ENCODE data around the gene TRAPPC14.
"Not testable (repeated sequence)": the region's sequence is repeated elsewhere in the genome, so short reads cannot be mapped to it uniquely, and the experiment has no call there.

Gene TRAPPC14

DNA sequence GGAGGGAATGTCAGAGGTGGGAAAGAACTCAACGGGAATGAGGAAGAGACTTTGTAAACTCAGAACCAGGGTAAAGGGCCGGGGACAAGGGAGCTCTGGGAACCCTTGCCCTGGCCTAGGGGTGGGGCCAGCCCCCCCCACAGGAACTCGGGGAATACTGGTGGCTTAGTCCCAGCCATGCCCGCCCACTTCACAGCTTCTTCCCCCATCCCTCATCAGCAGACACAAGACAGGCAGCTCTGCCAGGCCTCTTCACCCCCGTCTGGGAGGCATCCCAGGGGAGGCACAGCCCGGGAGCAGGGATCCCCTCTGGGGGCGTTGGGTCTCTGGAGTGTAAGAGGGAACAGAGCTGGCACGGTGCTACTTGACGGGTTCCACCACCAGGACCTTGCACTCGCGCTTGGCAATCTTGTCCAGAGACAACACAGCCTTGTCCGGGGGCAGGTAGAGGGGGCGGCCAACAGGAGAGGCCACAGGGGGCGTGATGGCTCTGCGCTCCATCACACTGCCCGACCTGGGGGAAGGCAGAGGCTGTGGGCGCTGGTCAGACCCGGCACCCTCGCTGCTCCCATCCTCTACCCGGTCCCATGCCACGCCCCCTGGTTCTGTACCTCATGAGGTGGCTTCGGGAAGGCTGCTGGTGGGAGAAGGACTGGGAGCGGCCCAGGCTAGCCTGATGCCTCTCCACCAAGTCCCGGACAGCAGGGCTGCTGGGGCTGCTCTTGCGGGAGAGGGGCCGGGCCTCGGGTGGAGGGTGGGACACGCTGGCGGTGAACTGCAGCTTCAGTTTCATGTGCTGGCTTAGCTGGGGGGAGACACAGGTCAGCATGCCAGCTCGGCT, 3.7 kb downstream of the TRAPPC14 start:
- DNase-seq (ENCODE audit: low read depth in 3 of 3) = no peak

DNA sequence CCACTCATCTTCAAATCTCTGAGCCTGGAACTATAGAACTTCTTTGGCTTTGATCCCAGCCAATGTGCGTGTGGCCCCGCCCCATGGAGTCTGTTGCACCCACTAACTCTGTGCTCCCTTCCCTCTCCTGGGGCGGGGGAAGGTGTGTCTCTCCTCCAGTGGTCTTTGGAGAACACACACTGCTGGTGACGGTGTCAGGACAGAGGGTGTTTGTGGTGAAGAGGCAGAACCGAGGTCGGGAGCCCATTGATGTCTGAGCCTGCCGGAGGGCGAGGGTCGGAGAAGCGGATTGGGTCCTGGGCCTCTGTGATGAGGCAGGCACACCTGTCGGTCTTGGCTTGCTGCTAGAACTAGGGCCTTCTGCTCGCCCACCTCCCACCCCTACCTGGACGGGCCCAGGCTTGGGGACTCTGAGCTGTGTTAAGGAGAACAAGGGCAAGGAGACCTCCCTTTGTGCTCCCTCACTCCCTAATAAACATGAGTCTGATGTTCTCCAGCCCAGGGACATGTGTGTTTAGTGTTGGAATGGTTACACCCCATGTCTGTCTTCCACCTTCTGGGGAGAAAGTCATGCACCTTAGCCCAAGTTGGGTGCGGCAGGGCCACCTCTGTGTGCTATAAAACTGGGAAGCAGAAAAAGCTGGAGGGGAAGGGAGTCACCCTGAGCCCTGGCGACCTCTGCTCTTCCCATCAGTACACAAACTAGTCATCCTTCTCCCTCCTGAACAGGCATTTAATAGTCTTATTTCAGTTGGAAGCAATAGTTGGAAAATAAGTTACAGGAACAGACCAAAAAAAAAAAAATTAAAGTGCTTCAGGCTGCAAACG, 4.6 kb downstream of the TRAPPC14 start:
- no peak for DNase-seq (ENCODE audit: low read depth in 3 of 3)

DNA sequence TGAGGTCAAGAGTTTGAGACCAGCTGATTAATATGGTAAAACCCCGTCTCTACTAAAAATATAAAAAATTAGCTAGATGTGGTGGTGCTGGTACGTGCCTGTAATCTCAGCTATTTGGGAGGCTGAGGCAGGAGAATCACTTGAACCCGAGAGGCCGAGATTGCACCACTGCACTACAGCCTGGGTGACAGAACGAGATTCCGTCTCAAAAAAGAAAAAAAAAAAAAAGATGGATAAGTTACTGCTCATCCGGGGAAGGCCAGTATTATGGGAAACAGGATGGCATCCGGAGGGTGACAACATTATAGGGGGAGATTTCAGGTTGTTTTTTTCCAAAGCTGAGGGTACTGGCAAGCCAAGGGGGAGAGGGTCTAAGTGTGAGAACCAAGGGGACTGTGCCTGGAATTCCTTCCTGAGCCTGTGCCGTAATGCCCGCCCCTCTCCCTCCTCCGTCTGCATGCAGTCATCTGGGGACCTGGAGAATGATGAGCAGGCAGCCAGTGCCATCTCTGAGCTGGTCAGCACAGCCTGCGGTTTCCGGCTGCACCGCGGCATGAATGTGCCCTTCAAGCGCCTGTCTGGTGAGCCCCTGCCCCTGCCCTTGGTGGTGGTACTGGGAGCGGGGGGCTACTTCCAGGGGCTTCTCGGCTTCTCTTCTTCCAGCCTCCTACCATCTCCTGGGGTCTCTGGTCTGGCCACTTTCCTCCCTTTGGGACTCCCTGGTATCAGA, 5.4 kb downstream of the TRAPPC14 start:
- DNase-seq (ENCODE audit: low read depth in 3 of 3) = no peak

DNA sequence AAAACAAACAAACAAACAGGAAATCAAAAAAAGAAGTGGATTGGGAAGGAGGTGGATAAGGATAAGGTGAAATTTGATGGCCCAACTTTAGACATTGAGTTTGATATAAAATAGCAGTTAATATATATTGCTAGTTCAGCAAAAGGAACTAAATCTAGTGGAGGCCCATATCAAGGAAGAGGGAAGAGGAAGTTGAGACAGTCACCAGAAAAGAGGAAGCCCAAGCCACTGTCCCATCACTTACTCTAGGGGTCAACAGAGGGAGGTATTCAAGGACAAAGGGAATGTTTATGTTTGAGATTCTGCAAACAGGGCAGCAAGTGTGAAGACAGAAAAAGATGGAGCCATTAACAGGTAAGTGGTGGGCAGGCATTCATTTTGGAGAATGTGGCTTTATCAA, 6.1 kb downstream of the TRAPPC14 start:
- no peak for DNase-seq (ENCODE audit: low read depth in 3 of 3)

DNA sequence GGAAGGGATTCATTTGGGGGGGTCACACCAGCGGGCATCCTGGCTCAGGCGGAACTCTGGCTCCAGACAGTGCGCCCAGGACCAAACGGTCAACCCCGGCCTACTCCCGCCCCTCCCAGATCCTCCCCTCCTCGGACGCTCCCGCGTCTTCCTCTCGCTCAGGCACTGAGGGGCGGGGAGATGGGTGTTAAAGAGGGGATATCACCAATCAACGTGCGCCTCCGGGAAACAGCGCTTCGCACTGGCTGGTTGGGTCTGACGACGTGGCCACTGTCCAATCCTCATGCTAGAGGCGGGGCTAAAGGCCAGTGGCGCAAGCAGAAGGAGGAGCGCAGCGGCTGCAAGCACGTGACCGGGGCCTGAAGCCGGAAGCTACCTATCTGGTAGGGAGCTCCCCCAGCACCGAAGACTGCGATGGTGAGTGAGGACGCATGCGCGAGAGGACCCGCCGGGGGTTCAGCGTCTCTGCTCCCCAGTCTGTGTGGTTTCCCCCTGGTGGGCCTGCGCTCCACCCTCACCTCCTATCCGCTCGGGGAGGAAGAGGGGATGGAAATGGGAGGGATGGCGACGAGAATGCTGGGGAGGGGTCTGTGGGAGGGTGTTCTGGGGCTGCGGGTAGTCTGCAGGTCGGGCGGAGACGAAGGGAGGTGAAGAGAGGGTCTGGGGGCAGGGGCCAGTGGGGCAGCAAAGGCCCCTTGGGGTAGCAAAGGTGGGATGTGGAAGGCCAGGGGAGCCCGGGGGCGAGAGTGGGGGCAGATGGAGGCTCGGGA, 9.8 kb downstream of the TRAPPC14 start, which contains the start of gene LAMTOR4:
TSS of gene LAMTOR4 (plus strand) at position 360 of the 770 bp plus-strand sequence. CDS start at position 415, 55 bp downstream.
- DNase-seq (ENCODE audit: low read depth in 3 of 3) = peak; percentile 95 to 98 (median 97)

DNA sequence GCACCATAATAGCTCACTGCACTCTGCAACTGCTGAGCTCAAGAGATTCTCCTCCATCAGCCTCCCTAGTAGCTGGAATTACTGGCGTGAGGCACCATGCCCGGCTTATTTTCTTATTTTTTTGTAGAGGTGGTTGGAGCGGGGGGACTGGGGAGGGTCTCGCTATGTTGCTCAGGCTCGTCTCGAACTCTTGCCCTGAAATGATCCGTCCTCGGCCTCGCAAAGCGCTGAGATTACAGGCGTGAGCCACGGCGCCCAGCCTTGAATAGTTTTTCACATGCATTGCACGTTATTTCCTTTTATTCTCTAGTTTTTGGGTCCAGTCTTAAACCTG, 10.3 kb downstream of the TRAPPC14 start:
- DNase-seq (ENCODE audit: low read depth in 3 of 3) = no peak

DNA sequence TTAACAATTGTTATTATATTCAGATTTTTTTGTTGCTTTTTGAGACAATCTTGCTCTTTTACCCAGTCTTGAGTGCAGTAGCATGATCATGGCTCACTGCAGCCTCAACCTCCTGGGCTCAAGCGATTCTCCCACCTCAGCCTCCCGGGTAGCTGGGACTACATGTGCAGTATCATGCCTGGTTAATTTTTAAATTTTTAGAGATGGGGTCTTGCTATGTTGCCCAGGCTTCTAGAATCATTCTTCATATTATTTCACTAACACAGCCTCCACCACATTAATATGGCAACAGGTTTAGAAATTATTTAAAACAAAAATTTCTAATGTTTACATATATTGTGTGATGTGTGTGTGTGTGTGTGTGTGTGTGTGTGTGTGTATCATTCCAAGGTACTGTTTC, 11.2 kb downstream of the TRAPPC14 start:
- DNase-seq (ENCODE audit: low read depth in 3 of 3) = no peak

DNA sequence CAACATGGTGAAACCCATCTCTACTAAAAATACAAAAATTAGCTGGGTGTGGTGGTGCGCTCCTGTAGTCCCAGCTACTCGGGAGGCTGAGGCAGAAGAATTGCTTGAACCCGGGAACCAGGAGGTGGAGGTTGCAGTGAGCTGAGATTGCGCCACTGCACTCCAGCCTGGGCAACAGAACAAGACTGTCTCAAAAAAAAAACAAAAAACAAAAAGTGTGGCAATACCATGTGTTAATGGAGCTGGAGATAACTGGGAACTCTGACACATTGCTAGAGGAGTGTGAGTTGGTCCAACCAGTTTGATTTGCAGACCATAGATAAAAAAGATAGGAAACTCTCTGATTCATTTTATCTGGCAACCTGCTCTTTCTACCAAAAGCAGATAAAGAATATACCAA, 12.2 kb downstream of the TRAPPC14 start:
- DNase-seq (ENCODE audit: low read depth in 3 of 3) = not testable (repeated sequence)

DNA sequence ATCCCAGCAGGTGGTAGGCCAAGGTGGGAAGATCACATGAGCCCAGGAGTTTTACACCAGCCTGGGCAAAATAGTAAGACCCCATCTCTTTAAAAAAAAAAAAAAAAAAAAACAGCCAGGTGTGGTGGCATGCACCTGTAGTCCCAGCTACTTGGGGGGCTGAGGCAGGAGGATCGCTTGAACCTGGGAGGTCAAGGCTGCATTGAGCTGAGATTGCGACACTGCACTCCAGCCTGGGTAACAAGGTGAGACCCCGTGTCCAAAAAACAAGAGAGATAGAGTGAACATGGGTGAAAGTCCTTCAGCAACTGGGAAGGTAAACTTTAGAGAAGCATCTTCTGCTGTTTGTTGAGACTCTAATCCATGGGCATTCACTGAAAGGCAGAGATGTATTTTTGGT, 16.1 kb downstream of the TRAPPC14 start:
- no peak for DNase-seq (ENCODE audit: low read depth in 3 of 3)

DNA sequence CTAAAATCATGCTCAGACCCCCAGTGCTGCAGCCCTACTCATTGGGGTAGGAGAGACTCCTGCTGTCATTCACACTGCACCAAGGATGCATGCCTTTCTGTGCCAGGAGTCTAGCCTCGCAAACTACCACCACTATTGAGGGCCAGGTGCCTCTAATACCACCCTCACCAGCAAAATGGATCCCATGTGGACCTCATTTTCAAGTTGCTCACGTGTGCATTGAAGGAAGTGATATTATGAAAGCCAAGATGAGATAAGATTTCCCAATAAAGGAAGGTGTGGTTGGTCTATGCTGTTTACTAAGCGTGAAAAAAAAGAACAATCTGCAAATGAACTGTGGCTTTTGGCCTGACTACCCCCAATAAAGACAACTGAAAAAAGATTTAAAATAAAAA, 17.0 kb downstream of the TRAPPC14 start:
- no peak for DNase-seq (ENCODE audit: low read depth in 3 of 3)

DNA sequence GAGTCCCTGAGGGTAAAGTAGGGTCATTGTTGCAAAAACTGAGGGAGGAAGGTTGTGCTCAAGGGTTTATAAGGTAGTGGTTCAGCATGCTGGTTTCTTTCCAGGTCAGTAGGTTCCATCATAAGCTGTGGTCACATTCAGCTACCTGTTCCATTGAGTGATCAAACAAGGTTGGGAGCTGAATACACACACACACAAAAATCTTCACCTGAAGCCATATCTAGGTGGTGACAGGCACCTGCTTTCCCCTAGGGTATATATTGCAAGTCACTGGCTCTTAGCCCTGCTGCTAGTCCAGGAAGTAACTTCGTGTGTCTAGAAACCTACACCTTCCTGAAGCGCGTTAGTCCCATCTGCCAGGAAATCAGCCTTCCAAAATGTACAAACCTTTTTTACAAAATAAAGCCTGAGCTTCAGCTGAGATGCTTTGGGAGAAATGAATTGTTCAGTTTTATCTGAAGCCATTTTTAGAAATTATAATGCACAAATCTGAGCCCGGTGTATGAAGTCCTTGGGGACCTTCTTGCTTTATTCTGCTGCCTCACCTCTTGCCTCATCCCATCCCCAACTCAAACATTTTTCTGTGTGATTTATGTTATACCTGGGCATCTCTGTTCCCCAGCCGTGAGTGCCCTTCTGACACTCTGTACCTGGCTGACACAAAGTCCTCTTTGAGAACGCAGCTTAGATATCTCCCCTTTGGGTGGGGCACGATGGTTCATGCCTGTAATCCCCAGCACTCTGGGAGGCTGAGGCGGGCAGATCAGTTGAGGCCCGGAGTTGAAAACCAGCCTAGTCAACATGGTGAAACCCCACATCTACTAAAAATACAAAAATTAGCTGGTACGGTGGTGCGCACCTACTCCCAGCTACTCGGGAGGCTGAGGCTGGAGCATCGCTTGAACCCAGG, 20.4 kb downstream of the TRAPPC14 start:
- no peak for DNase-seq (ENCODE audit: low read depth in 3 of 3)

DNA sequence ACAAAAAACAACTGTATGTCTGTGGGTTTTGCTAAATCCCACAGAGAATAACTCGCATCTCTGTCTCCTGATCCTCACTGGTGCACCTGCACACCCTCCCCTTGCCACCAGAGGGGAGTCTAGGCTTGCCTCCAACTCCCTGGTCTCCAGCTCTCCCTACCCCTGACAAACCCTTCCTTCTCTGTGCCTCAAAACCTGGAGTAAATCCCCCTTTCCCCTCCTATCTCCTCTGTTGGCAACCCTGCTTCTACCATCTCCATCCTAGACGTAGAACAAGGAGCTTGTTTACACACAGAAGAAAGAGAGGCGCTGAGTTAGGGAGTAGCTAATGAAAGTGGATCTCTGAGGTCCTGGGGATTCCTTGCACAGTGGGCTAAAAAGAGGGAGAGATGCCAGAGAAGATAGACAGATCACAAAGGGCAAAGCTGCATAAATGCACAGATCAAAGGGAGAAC, 25.8 kb downstream of the TRAPPC14 start:
- peak in 1 of 3 donors; percentile 58 for DNase-seq (ENCODE audit: low read depth in 3 of 3)

DNA sequence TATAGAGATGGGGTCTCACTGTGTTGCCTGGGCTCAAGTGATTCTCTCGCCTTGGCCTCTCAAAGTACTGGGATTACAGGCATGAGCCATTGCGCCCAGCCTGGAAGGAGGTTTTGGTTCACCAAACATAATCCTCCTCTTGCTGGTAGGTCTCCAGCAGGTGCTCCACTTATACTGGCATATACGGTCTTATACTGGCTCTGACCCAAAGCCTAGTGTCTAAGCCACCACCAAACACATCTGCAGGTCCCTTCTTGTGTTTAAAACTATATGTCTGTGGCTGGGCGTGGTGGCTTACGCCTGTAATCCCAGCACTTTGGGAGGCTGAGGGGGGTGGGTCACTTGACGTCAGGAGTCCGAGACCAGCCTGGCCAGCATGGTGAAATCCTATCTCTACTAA, 26.4 kb downstream of the TRAPPC14 start:
- DNase-seq (ENCODE audit: low read depth in 3 of 3) = no peak

DNA sequence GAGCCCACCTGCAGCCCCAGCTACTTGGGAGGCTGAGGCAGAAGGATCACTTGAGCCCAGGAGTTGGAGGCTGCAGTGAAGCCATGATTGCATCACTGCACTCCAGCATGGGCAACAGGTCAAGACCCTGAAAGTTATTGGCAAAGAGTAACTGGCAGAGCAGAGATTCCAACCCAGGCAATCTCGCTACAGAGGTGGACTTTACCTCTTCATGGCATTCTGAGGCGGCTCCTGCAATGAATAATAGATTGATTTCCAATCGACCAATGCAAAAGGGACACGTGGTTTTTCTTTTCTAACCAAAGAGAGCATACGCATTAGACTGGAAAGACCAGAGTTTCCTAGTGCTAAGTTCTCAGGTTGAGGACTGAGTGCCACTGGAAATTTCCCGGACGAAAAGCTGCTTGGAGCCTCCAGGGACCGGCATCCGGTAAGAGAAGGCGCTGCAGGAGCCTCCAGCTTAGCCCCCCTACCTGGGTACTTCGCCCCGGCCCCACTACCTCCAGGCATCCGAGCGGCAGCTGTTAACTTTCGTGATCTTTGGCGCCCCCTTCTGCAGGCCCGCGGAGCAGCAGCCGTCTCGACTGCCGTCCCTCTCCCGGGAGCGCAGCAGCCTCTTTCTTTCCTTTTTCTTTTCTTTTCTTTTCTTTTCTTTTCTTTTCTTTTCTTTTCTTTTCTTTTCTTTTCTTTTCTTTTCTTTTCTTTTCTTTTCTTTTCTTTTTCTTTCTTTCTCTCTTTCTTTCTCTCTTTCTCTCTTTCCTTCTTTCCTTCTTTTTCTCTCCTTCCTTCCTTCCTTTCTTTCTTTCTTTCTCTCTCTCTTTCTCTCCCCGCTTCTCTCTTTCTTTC, 27.7 kb downstream of the TRAPPC14 start:
- peak; percentile 59 to 88 (median 75) for DNase-seq (ENCODE audit: low read depth in 3 of 3)

DNA sequence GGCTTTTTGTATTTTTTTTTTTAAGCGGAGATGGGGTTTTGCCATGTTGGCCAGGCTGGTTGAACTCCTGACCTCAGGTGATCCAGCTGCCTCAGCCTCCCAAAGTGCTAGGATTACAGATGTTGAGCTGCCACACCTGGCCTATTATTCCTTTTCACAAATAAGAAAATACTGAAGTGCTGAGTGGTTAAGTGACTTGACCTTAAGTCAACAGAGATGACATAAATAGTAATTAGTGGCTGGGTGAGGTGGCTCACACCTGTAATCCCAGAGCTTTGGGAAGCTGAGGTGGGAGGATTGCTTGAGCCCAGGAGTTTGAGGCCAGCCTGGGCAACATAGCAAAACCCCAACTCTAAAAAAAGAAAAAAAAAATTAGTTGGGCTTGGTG, 28.3 kb downstream of the TRAPPC14 start:
- DNase-seq (ENCODE audit: low read depth in 3 of 3) = not testable (repeated sequence)

DNA sequence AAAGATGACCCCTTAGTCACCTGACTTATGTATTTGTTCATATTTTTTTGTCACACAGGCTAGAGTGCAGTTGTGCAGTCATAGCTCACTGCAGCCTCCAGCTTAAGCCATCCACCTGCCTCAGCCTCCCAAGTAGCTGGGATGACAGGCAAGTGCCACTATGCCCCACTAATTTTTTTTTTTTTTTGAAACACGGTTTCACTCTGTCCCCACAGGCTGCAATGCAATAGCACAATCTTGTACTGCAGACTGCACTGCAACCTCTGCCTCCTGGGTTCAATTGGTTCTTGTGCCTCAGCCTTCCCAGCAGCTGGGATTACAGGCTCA, 29.9 kb downstream of the TRAPPC14 start:
- DNase-seq (ENCODE audit: low read depth in 3 of 3) = no peak

DNA sequence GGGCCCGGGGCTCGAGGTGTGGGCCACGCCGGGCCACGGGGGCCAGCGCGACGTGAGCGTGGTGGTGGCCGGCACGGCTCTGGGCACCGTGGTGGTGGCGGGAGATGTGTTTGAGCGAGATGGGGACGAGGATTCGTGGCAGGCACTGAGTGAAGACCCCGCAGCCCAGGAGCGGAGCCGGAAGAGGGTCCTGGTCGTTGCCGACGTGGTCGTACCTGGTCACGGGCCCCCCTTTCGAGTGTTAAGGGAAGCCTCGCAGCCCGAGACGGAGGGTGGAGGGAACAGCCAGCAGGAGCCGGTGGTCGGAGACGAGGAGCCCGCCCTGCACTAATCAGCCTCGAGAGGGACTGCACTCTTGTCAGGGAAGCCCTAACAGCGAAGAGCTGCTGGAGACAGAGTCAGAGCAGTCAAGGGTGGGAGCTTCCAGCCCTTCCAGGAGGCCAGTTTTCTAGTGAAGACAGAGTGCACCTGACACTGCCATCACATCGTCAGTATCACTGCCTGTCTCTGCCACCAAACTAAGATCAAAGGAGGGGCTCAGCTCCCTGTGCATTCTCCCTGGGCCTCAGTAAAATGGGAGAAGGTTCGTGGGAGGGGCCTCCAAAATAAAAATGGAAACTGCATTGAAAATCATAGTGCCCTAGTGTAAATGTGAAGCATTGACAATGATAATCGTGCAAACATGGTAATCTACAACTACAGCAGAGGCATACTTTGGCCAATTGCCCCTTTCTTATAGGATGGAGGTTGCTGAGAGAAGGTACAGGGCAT, 30.5 kb downstream of the TRAPPC14 start:
- DNase-seq (ENCODE audit: low read depth in 3 of 3) = no peak

DNA sequence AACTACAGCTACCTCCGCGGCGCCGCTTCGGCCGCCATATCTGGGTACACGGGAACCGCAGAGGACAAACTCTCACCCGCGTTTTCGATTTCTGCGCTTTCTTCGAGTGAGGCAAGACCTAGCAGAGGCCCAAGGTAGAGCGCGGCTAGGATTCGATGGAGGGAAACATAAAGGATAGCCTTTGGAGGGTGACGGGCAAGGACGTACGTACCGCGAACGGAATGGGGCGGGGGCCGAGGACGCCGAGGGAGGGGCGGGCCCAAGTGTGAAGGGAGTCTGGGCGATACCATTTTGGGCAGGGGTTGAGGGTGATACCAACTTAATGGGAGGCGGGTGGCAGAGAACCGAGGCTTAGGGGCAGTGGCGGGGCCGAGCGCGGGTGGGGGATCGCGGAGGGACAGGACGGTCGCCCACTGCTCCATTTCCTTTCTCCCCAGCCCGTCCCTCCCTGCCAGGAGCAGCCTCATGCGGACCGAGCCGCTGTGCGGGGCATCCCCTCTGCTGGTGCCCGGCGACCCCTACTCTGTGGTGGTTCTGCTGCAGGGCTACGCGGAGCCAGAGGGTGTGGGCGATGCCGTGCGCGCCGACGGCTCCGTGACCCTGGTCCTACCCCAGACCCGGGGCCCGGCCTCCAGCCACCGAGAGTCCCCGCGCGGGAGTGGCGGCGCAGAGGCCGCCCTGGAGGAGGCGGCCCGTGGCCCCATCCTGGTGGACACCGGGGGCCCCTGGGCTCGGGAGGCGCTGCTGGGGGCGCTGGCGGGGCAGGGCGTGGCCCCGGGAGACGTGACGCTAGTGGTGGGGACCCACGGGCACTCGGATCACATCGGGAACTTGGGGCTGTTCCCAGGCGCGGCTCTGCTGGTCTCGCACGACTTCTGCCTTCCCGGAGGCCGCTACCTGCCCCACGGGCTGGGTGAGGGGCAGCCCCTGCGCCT, 31.3 kb downstream of the TRAPPC14 start, which contains the start of gene MBLAC1:
TSS of gene MBLAC1 (plus strand) at position 37 of the 935 bp plus-strand sequence. CDS start at position 466, 429 bp downstream.
- DNase-seq (ENCODE audit: low read depth in 3 of 3) = peak; percentile 80 to 91 (median 84)

All from stimulated activated CD4-positive, alpha-beta T cell treated with anti-CD3 and anti-CD28 coated beads, TNF-alpha, amount 100 ng/mL, for 48 hours (primary cell).